H7 (cell line): ENCODE results near the gene CXorf65. TPM values are rescaled to one million over a fixed set of nuclear protein-coding genes. Genes with fewer than 3 reads are reported as not detected.

ENCODE experiments used
- DNase-seq: peaks from one replicate; pipeline ENCODE4 v3.0.0; 2012
- H3K27me3 ChIP-seq: 2 replicates; pipeline ENCODE4 v1.6.0; 2011; ENCODE audit warnings: mild to moderate bottlenecking, low read length; ENCODE audit not compliant: control insufficient read depth, insufficient read depth
- H3K36me3 ChIP-seq: replicated peaks from 2 replicates; pipeline ENCODE4 v1.5.1; 2011; ENCODE audit warnings: low read length; ENCODE audit not compliant: control insufficient read depth, insufficient read depth
- H3K4me3 ChIP-seq: 2 replicates; pipeline ENCODE4 v1.5.1; 2011; ENCODE audit warnings: low read depth, mild to moderate bottlenecking, control low read depth, low read length, moderate library complexity; ENCODE audit not compliant: insufficient read depth
- total RNA-seq: library from RNA; depleted of rRNA; stranded (reverse); fragments of >200 nt; shearing (Covaris generic); gene quantifications from 2 replicates; pipeline ENCODE4 v1.2.3, GENCODE V29; 2014

The CXorf65 gene
- total RNA-seq, 1 experiment from 2014 or later, result 3.8 TPM

DNA sequence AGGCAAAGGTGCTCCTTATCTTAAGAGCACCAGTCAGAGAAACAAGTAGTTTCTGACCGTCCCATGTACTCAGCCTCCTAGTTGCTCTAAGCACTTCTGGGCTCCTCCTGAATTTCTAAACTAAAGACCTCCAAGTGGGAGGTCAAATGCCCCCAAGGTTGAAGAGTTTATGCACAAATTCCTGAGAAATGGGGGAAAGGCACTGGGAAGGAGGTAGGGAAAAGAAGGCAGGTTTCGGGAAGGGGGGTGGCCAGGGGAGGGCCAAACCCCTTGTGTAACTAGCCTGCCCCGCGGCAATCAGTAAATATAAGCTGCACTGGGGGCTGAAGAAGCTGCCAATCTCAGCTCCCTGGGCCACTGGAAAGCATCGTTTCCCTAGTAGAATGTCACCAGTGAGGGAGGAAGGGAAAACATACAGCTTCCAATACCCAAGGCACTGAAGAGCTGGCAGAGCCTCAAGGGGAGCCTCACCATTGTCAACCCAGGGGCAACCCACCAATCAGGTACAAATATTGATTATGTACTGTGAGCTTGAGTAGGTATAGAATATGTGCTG, 7.5 kb downstream of the CXorf65 start:
- peak overlapping the region; percentile 19 for H3K4me3 ChIP-seq
- peak; percentile 22 for DNase-seq
- H3K27me3 ChIP-seq, result peaks cover 1% of the 10 kb centered on the region; the same call in 1 of the 2 replicates
- H3K36me3 ChIP-seq, result no peaks in the 10 kb centered on the region; the same call in 1 of the 2 replicates

DNA sequence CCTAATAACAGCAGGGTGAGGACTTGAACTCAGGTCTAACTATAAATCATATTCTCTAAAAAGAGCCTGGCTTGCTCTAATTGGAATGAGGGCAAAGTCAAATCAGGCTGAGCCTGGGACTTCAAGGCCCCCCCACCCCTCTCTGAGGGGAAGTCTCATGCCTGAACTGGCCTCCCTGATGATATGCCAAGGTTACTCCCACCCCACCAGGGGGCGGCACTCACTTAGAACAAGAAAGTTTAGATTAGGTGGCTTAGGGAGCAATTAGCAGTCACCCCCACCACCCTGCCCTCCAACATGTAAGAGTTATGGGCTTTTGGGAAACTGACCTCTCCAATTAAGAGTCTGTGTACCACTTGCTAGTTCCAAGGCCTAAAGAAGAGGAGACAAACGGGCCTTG, 8.2 kb downstream of the CXorf65 start:
- peaks cover 1% of the 10 kb centered on the region; the same call in 1 of the 2 replicates for H3K27me3 ChIP-seq
- no peaks in the 10 kb centered on the region; the same call in 1 of the 2 replicates for H3K36me3 ChIP-seq
- DNase-seq, result peak; percentile 35
- no peak overlapping the region for H3K4me3 ChIP-seq

DNA sequence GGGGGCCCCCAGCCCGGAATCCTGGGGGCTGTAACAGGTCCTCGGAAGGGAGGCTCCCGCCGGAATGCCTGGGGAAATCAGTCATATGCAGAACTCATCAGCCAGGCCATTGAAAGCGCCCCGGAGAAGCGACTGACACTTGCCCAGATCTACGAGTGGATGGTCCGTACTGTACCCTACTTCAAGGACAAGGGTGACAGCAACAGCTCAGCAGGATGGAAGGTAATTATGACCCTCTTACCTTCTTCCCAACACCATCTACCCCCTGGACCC, 9.8 kb downstream of the CXorf65 start:
- Histone ChIP-seq H3K4me3 (peak overlapping the region; percentile 66), H3K36me3 (no peaks in the 10 kb centered on the region; the same call in 1 of the 2 replicates), H3K27me3 (peaks cover 1% of the 10 kb centered on the region; the same call in 1 of the 2 replicates)
- DNase-seq, result no peak

DNA sequence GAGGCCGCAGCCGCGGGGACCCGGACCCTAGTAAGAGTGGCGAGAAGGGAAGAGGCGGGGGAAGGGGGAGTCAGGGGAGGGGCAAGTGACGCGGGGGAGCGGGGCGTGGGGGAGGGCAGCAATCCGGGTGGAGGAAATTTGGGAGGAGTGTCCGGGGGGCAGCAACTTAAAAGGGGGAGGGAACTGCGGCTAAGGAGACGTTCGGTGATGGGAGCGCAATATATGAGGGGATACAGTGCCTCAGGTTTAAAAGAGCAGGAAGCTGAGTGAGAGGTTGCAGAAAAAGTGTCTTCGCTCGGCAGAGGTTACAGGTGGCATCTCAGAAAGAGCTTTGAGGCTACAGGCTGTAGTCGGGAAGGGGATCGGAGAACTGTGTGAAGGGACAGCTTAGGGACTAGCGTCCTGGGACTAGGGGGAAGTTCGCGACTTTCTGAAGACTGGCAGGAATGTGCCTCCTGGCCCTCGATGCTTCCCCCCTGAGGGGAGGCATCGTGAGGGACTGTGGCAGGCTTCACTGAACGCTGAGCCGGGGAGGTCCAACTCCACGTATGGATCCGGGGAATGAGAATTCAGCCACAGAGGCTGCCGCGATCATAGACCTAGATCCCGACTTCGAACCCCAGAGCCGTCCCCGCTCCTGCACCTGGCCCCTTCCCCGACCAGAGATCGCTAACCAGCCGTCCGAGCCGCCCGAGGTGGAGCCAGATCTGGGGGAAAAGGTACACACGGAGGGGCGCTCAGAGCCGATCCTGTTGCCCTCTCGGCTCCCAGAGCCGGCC, 10.4 kb downstream of the CXorf65 start:
- Histone ChIP-seq H3K36me3 (no peaks in the 10 kb centered on the region), H3K4me3 (peak overlapping the region; percentile 66), H3K27me3 (peaks cover 1% of the 10 kb centered on the region; the same call in 1 of the 2 replicates)
- DNase-seq, result peak; percentile 87

DNA sequence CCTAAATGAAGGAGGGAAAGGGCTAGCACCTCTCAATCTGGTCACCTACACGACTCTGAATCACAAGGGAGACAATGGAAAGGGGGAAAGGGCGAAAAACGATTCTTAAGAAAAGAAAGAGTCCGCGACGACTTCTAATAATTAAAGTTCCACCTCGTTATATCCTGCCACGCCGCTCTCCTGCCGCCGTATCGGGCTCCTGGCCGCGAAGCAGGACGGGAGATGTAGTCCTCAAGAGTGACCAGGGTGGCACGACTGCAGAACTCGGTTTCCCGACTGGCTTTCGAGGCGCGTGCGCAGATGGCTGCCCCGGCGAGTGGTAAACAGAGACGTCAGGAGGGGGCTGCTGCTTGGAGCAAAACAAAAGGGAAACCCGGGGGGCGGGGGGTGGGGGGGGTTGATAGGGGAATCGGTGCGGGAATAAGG, 11.0 kb downstream of the CXorf65 start, which contains the start of gene FOXO4:
Gene FOXO4, plus strand, starts transcription at position 297 of the 426 bp plus-strand sequence. CDS start 678 bp downstream, outside the sequence.
- Histone ChIP-seq H3K4me3 (peak within 1 kb of the TSS; percentile 66), H3K27me3 (peaks cover 1% of the 10 kb centered on the region; the same call in 1 of the 2 replicates), H3K36me3 (no peaks in the 10 kb centered on the region)
- no peak for DNase-seq

DNA sequence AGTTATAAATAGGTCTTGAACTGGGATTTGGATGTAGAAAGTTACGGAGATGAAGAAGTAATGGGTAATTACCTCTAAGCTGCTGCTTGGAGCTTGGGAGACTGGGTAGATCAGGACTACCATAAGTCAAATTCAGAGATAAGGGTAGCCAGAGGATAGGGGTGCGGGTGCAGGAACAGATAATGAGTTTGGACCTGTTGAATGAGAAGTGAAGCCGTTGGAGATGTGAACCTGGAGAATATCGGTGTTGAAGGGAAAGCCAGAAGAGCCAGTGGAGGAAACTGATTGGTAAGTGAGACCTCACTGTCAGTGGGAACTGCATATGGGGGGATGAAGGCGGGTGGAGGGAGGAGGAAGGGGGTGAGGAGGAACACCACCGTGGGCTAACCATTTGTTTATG, 11.5 kb downstream of the CXorf65 start:
- Histone ChIP-seq H3K4me3 (peak overlapping the region; percentile 57), H3K27me3 (peaks cover 1% of the 10 kb centered on the region; the same call in 1 of the 2 replicates), H3K36me3 (no peaks in the 10 kb centered on the region)
- peak; percentile 7 for DNase-seq

DNA sequence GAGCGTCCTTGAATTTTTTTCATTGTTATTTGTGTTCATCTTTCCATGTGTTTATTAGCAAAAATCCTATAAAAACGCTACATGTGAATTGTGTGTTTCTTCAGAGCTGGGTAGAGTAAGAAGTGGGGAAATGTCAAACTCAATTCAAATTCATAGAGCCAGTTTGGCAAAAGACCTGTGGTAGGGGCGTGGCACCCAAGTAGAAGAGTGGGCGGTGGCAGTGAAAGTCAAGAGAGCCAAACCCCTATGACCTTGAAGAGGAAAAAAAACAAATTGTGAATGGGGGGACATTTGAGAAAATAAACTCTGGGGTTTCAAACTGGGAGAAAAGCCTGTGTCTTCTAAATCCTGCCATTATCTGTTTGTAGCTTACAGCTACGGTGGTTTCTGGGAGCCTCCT, 15.3 kb downstream of the CXorf65 start:
- Histone ChIP-seq H3K4me3 (no peak overlapping the region), H3K36me3 (no peaks in the 10 kb centered on the region), H3K27me3 (no peaks in the 10 kb centered on the region)
- no peak for DNase-seq

DNA sequence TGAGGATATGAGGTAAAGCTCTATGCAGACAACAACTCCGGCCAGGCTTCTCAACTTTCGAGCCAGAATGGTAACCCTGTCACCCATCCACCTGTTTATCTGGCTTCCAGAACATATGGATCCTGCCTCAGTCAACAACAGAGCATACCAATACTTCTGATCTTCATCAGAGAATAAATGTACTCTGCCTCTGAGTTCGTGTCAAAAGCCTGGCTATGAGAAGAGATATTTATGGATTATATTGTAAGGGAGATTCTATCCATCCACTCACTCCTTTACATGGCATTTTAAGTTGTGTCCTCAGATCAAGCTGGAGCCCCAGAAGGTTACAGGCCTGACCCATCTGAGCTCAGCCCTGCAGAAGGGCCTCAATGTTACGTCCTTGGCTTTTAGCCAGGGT, 20.6 kb downstream of the CXorf65 start:
- Histone ChIP-seq H3K27me3 (no peaks in the 10 kb centered on the region), H3K4me3 (no peak overlapping the region), H3K36me3 (no peaks in the 10 kb centered on the region)
- DNase-seq, result no peak

DNA sequence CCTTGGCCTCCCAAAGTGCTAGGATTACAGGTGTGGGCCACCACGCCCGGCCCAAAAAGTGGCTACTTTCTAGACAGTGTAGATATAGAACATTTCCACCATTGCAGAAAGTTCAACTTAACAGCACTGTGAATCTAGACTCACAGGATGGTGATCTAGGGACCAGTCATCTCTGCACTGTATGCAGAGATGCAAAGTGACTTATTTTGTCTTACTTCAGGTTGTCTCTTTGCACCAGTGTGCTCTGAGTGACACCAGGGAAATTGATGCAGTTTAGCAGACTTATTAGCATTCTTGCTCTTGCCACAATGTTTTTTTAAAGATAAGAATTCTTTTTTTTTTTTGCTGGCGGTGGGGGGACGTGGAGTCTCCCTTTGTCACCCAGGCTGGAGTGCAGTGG, 23.7 kb downstream of the CXorf65 start:
- Histone ChIP-seq H3K27me3 (no peaks in the 10 kb centered on the region), H3K4me3 (no peak overlapping the region), H3K36me3 (no peaks in the 10 kb centered on the region)
- no peak for DNase-seq

DNA sequence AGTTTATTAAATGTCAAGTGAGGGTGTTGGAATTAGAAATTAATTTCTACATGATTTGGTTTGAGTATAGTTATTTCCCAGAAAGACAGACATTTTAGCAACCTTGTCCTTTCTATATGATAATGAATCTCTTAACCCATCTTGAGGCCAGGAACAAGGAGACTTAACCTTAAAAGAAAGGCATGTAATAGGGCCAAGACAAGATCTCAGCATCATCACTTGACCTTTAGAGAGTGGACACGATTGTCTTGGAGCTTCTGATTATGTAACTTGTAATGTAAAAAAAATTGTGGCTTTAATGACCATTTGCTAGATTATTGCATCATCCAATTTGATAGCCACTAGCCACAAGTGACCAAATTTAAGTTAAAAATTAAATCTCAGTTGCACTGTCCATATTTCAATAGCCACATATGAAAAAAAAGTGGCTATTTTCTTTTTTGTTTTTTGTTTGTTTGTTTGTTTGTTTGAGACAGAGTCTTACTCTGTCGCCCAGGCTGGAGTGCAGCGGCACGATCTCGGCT, 24.4 kb downstream of the CXorf65 start:
- DNase-seq, result no peak
- Histone ChIP-seq H3K36me3 (no peaks in the 10 kb centered on the region), H3K27me3 (no peaks in the 10 kb centered on the region), H3K4me3 (no peak overlapping the region)

DNA sequence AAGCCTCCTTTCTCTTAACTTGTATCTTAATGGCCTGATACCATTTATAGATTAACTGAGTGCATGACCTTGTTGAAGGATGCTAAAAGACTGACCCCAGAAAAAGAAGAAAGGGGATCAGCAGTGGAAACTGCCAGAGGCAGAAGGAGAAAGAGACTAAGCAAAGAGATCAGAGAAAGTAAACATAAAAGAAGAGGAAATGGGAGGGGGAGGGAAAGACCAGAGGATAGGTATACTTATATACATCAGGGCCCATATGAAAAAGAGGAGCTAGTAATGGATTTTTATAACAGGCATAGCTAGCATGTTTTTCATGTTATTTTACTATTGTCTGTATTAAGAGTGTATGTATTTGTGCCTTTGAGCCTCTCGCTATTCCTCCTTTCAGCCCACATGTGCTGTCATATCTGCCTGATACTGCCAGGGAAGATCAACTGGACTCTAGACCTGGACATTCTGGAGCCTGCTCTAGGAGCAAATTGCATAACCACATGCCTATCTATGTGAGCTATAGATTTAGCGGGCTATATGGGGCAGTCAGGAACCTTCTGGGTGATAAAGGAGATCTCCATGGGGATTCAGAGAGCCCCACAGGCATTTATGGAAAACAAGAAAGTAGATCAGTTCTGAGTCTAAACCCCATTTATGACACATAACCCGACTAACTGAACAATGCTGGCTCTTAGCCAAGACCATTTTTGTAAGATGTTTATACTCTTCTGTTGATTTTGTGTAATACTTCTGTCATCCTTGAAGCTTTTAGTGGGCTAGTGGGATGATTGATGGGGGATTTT, 25.0 kb downstream of the CXorf65 start:
- H3K27me3 ChIP-seq, result no peaks in the 10 kb centered on the region
- DNase-seq, result no peak
- no peaks in the 10 kb centered on the region for H3K36me3 ChIP-seq
- no peak overlapping the region for H3K4me3 ChIP-seq

DNA sequence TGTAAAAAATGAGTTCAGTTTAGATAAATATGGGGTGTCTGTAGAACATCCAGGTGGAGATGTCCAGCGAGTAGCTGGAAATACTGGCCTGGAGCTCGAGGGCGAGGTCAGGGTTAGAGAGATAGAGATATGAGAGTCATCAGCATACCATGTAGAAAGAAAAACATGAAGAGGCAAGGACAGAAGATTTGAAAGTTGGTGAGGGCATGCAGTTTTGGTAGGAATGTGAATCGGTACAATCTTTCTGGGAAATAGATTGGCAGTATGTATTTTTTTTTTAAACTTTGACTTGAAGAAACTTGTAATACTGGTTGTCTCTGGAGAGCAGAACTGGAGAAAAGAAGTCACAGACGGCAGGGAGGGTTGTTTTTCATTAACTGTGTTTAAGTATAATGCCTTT, 36.0 kb downstream of the CXorf65 start:
- no peak overlapping the region for H3K4me3 ChIP-seq
- DNase-seq, result no peak
- no peaks in the 10 kb centered on the region for H3K36me3 ChIP-seq
- no peaks in the 10 kb centered on the region for H3K27me3 ChIP-seq

DNA sequence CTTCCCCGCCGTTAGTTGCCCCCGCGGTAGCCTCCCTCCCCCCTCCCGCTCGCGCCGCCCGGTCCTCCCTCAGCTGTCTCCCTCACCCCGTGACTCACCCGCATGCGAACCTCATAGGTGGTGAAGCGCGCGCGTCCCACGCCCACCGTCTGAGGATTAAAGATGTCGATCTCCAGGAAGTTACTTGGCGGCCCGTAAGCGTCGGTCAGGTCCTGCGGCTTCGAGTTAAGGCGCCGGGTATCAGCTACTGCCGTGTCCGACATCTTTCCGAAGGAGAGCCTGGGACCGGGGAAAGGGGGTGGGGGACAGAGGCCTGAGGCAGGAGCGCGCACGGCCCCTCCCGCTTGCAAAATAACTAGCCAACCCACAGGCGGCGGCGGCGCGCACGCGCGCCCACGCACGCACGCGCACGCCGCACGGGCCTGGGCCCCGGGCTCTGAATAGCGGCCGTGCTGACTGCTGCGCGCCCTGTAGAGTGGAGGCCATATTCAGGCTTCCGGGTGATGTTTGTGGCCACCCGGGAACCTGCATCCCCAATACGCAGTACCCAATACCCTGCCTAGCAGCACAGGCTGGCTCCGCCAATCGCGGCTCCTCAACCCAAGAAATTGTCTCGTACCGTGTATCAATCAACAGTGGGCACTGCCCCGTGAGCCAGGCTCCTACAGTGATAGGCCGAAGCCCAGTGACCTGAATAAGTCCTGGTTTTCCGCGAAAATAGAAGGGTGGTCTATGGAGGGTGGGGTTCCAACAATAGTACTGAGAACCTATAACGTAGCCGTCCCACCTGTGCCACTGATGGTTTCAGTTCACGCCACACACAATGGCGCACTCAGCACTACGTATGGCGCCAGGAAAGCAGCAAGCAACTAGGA, 38.3 kb downstream of the CXorf65 start, which contains the start of gene SNX12:
Gene SNX12, minus strand, starts transcription at position 291 of the 875 bp plus-strand sequence. Its CDS starts 28 bp downstream, at position 263.
- DNase-seq, result peak; percentile 79
- H3K27me3 ChIP-seq, result no peaks in the 10 kb centered on the region
- H3K4me3 ChIP-seq, result peak within 1 kb of the TSS; percentile 65
- no peaks in the 10 kb centered on the region for H3K36me3 ChIP-seq

DNA sequence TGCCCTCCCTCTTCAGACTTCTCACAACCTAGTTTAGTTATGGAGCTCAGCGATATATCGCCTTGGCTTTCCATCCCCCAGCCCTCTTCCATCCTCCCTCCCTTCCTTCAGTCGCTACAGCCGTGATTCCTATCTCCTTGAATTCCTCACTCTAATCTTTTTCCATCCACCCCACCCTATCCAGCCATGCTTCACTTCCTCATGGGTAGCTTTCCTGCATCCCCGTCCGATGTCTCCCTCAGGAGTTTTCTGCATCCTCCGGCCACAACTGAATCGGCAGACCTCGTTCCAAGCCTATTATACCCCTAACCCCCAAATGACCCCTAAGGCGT, 38.9 kb downstream of the CXorf65 start:
- H3K4me3 ChIP-seq, result peak overlapping the region; percentile 65
- H3K27me3 ChIP-seq, result no peaks in the 10 kb centered on the region
- DNase-seq, result no peak
- no peaks in the 10 kb centered on the region for H3K36me3 ChIP-seq
